HG03342 (cell line): ENCODE measurements around the gene TEX44.

Source experiments
- ATAC-seq: cut with Tn5 transposase; IDR thresholded peaks from one replicate; pipeline ENCODE4 v1.9.1; 2021; ENCODE audit warnings: mild to moderate bottlenecking, moderate library complexity; ENCODE audit not compliant: unreplicated experiment

The TEX44 gene

DNA sequence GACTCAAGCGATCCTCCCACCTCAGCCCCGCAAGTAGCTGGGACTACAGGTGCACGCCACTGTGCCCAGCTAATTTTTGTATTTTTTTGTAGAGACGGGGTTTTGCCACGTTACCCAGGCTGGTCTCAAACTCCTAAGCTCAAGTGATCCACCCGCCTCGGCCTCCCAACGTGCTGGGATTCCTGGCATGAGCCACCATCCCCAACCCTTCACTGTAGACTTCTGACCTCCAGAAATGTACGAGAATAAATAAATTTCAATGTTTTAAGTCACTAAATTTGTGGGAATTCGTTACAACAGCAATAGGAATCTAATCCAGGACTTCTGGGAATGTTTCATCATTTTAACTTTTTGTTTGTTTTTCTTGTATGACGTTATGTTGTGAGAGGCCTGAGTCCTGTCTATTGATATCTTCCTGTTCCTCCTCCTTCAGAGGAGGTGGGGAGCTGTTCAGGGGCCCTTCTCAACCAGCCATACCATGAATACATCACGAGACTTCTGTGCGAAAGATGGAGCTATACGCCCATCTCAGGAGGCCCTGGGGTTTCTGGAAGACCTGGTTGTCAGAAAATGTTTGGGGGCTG is 40.0 kb downstream of the TEX44 start:
- ATAC-seq = no peak

- ATAC-seq = no peak
Observed at GRCh38 chr2:231633241-231633976, 40.7 kb downstream of the TEX44 start.

- ATAC-seq = no peak
Observed at GRCh38 chr2:231634412-231634811, 41.7 kb downstream of the TEX44 start.

- ATAC-seq = no peak
Observed at GRCh38 chr2:231634951-231635875, 42.5 kb downstream of the TEX44 start.

- no peak for ATAC-seq
Observed at GRCh38 chr2:231640241-231640640, 47.6 kb downstream of the TEX44 start.

GRCh38 chr2:231640641-231641111 is 48.0 kb downstream of the TEX44 start:
- ATAC-seq = no peak

DNA sequence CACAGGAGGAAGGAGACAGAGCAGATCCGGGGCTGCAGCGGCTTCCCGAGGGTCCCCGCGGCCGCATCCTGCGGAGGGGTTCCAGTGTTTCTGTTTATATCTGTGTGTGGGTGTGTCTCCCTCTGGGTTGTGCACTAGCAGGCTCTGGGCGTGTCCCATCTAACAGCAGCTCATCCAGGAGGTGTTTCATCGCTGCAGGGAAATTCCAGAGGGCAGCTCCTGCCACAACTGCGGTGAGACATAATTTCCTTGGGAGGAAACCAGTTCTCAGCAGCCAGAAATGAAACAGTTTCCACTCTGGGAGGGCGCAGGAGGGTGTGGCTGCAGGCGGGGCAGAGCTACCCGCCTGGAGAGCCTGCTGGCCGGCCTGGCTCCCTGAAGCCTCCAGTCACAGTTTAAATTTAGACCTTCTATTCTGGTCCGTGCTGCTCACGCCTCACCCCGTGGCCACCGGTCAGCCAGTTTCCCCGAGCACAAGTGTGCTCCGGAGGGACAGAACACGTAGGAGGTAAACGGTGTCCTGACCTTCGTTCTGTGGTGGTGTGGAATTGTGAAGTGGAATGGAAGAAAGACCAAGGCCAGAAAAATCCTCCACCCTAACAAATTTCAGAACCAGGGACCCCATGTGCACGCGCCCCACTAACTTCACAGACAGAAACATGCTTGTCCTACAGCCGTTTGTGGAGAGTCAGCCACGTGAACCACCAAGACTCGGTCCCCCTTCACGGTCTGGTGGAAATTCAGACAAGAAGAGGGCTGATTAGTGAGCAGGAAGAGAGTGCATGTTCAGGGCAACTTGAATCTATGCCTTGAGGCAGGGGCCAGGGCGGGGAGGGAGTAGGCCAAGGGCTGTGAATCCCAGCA is 50.2 kb downstream of the TEX44 start:
- ATAC-seq = no peak

GRCh38 chr2:231643495-231643888 is 50.8 kb downstream of the TEX44 start:
- ATAC-seq = no peak
